Hematopoietic multipotent progenitor cell (in vitro differentiated cells): ENCODE results near the gene TMEM239. TPM values are rescaled to one million over a fixed set of nuclear protein-coding genes. Genes with fewer than 3 reads are reported as not detected.
"Not testable (repeated sequence)": the region's sequence is repeated elsewhere in the genome, so short reads cannot be mapped to it uniquely, and the experiment has no call there.

ENCODE experiments used
- DNase-seq, 3 donors: peaks; one replicate each; pipeline ENCODE4 v3.0.0-alpha.2; 2011 to 2015; ENCODE audit warnings: low read depth in 2 of 3, low spot score in 2 of 3
- total RNA-seq: library from RNA; depleted of rRNA; stranded (reverse); fragments of >200 nt; gene quantifications from one replicate; pipeline ENCODE4 v1.2.3, GENCODE V29; 2012

TMEM239 gene
- total RNA-seq, 1 donor, result not detected

GRCh38 chr20:2817891-2818595, 1.9 kb downstream of the TMEM239 start:
- DNase-seq, result no peak

DNA sequence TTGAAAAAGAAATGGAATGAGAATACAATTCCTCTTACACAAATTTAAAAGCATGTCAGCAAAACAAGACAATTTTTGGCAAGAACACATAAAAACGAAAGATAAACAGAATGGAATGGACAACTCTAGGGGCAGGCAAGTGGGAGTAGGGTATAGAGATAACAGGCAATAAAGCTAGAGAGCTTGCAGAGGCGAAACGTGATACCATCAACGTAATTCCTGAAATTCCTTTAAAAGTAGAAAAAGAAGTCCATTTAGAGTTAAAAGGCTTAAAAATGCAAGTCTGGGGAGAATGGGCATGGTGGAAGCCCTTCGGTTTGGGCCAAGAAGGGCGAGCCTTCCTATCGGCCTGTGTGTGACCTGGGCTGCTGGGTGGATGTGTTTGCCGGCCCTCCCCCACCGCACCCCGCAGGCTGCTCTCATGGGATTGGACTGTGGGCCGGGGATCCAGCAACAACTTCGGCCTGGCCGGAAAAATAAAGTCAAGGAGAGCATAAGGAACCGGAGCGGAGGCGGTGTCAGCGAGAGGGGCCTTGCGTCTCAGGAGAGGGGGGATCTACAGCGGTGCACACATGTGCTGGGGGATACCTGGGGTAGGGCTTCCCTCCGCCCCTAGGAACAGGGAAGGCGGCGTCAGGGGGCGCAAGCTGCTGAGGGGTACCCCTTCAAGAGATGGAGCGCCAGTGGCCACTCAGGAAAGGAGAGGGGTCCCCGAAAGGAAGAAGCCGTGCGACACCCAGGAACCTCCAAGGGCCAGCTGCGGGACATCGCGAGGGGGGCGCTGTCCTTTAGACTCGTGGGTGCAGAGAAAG, 4.1 kb downstream of the TMEM239 start:
- no peak for DNase-seq

- peak in 1 of 3 donors; percentile 20 for DNase-seq
Measured at GRCh38 chr20:2820896-2821869, 5.0 kb downstream of the TMEM239 start.

DNA sequence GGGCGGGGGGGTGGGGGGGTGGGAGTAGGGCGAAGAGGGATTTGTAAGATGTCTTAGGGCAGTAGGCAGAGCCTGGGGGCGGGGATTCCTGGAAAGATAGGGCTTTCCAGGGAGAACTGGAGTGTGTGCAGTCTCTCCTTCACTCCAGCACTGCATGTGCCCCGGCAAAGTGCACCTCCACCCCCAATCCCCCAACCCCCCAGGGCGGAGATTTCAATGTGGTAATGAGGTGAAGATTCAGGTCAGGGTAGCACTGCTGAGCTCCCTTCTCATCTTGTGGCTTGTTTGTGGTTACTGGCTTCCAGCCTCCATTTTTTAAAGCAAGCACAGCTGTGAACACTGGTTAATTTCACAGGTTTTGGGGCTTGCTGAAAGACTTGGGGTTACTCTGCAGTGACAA, 5.9 kb downstream of the TMEM239 start:
- peak in 1 of 3 donors; percentile 68 for DNase-seq

DNA sequence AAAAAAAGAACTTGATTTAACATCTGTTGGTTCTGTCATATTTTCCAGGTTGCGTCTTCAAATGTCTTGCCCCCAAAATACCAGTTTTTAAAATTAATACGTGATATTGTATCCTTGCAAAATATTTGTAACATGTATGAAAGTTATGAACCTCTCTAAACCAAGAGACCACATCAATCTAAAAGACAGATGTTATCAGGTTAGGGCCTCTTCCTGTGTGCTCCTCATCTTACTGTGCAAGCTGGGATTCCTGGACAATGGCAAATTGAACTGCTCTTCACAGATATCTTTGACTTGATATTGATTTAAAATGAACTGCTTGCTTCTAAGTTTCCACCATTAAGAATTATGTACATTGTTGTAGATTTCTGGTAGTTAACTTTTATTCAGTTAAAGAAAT, 9.6 kb downstream of the TMEM239 start:
- no peak for DNase-seq

- no peak for DNase-seq
Measured at GRCh38 chr20:2826655-2827054, 10.5 kb downstream of the TMEM239 start.

- DNase-seq, result no peak
Measured at GRCh38 chr20:2829376-2829775, 13.2 kb downstream of the TMEM239 start.

DNA sequence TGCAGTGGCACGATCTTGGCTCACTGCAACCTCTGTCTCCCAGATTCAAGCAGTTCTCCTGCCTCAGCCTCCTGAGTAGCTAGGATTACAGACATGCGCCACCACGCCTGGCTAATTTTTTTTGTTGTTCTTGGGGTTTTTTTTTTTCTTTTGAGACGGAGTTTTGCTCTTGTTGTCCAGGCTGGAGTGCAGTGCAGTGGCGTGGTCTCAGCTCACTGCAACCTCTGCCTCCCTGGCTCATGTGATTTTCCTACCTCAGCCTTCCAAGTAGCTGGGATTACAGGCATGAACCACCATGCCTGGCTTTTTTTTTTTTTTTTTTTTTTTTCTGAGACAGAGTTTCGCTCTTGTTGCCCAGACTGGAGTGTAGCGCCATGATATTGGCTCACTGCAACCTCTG, 15.0 kb downstream of the TMEM239 start:
- not testable (repeated sequence) for DNase-seq

DNA sequence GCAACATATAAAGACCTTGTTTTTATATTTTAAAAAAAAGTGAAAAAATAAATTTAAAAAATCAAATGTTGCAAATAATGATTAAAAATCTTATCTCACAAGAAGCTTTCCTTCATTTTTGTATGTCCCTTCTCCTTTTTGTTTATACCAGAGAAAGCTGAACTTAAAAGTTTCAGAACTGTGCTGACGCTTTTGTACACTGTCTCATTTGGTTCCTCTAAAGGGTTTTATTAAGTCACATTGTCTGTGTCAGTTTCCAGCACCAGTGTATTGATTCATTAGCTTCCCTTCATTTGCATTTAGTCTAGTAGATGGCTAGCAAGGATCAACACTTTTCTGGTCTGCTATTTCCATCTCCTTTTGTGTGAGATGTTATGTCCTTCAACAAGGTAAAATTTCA, 17.6 kb downstream of the TMEM239 start:
- DNase-seq, result no peak

- DNase-seq, result no peak
Measured at GRCh38 chr20:2834401-2835110, 18.4 kb downstream of the TMEM239 start.

GRCh38 chr20:2835331-2835796, 19.2 kb downstream of the TMEM239 start:
- DNase-seq, result no peak

GRCh38 chr20:2836035-2836434, 19.9 kb downstream of the TMEM239 start:
- no peak for DNase-seq

GRCh38 chr20:2837221-2837960, 21.2 kb downstream of the TMEM239 start:
- DNase-seq, result no peak

- DNase-seq, result no peak
Measured at GRCh38 chr20:2838170-2838797, 22.1 kb downstream of the TMEM239 start.

DNA sequence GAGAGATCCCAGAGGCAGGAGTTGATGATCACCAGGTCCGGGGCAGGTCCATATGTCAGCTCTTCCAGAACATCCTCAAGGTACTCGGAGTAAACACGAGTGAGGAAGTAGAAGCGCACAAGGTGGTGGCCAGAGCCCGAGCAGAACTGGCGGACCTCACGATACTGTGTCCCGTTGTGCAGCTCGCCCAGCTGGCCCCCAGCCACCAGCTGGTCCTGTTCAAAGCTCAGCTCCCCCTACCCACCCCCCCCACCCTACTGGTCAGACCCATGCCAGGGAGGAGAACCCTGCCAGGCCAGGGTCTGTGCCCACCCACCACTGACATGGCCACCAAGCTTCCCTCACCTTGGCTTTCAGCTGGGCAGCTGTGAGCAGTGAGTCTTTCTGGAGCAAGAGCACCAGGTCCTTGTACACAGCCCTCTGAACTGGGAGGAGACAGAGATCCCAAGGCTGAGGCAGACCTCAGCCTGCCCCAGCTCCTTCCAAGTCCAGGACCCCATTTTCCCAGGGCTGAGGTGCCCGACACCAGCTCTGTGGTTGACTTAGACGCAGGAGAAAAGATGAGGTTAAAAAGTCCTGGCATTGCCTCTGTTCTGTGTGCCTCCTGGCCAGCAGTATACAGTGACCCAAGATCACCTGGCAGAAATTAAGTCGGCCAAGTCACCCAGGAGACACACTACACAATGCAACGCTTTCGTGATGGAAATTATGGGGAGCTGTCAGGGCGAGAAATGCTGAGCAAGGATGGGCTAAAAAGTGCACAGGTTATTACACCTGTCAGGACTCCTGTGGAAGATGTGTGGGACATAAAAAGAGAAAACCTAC, 22.9 kb downstream of the TMEM239 start:
- DNase-seq, result no peak

- no peak for DNase-seq
Measured at GRCh38 chr20:2839732-2840137, 23.6 kb downstream of the TMEM239 start.

GRCh38 chr20:2840138-2840966, 24.2 kb downstream of the TMEM239 start, which contains the start of the genes PCED1A and VPS16:
TSS of gene PCED1A (minus strand) at chr20:2840655. CDS start at chr20:2839912, 743 bp downstream.
TSS of gene VPS16 (plus strand) at chr20:2840745. CDS start at chr20:2840775, 30 bp downstream.
- DNase-seq, result peak; percentile 72 to 91 (median 88)
